GM23248 (cell line): ENCODE measurements around the gene SMAP2. TPM values are rescaled to one million over a fixed set of nuclear protein-coding genes. Genes with fewer than 3 reads are reported as not detected.

Source experiments
- DNase-seq: peaks from one replicate; pipeline ENCODE4 v3.0.0-alpha.2; 2015
- H2AFZ ChIP-seq: fragments of 200-600 bp; sonication (generic); 2 replicates; pipeline ENCODE4 v1.6.1; 2016; ENCODE audit warnings: antibody characterized with exemption
- H3F3A ChIP-seq: fragments of 200-600 bp; sonication (generic); 2 replicates; pipeline ENCODE4 v1.6.1; 2016; ENCODE audit warnings: mild to moderate bottlenecking, antibody characterized with exemption, mixed run types; ENCODE audit not compliant: insufficient read depth
- H3K27ac ChIP-seq: fragments of 200-600 bp; sonication (generic); 2 replicates; pipeline ENCODE4 v1.5.1; 2016; ENCODE audit warnings: mild to moderate bottlenecking
- H3K27me3 ChIP-seq: fragments of 200-600 bp; sonication (generic); replicated peaks from 2 replicates; pipeline ENCODE4 v1.6.1; 2016; ENCODE audit warnings: mild to moderate bottlenecking; ENCODE audit not compliant: insufficient read depth
- H3K36me3 ChIP-seq: fragments of 200-600 bp; sonication (generic); 2 replicates; pipeline ENCODE4 v1.6.1; 2016; ENCODE audit warnings: low read depth, mild to moderate bottlenecking
- H3K4me1 ChIP-seq: fragments of 200-600 bp; sonication (generic); 2 replicates; pipeline ENCODE4 v1.6.1; 2016; ENCODE audit warnings: mild to moderate bottlenecking; ENCODE audit not compliant: insufficient read depth
- H3K4me2 ChIP-seq: fragments of 200-600 bp; sonication (generic); one replicate; pipeline ENCODE4 v1.6.1; 2016; ENCODE audit warnings: mild to moderate bottlenecking; ENCODE audit not compliant: unreplicated experiment
- H3K4me3 ChIP-seq: fragments of 200-600 bp; sonication (generic); 2 replicates; pipeline ENCODE4 v1.5.1; 2016; ENCODE audit warnings: mild to moderate bottlenecking
- H3K79me2 ChIP-seq: fragments of 200-600 bp; sonication (generic); 2 replicates; pipeline ENCODE4 v1.6.1; 2016; ENCODE audit warnings: mild to moderate bottlenecking; ENCODE audit not compliant: insufficient read depth
- H3K9ac ChIP-seq: fragments of 200-600 bp; sonication (generic); 2 replicates; pipeline ENCODE4 v1.6.1; 2016; ENCODE audit warnings: mild to moderate bottlenecking
- H3K9me2 ChIP-seq: fragments of 200-600 bp; sonication (generic); 2 replicates; pipeline ENCODE4 v1.6.1; 2016; ENCODE audit warnings: mixed run types, mild to moderate bottlenecking, moderate library complexity; ENCODE audit not compliant: insufficient read depth
- H3K9me3 ChIP-seq: fragments of 200-600 bp; sonication (generic); one replicate; pipeline ENCODE4 v1.6.1; 2017; ENCODE audit warnings: low read depth
- H4K20me1 ChIP-seq: fragments of 200-600 bp; sonication (generic); 2 replicates; pipeline ENCODE4 v1.6.0; 2016; ENCODE audit not compliant: insufficient read depth
- EZH2 ChIP-seq: fragments of 200-600 bp; sonication (generic); IDR thresholded peaks from 2 replicates; pipeline ENCODE4 v1.6.1; 2018; ENCODE audit warnings: antibody characterized with exemption, mild to moderate bottlenecking; ENCODE audit not compliant: insufficient read depth, poor library complexity, severe bottlenecking
- EZH2phosphoT487 ChIP-seq: fragments of 200-600 bp; sonication (generic); IDR thresholded peaks from 2 replicates; pipeline ENCODE4 v1.6.1; 2018; ENCODE audit warnings: antibody characterized with exemption, moderate library complexity, mild to moderate bottlenecking, low read depth; ENCODE audit not compliant: insufficient read depth
- WGBS, 2 experiments: methylation state at CpG; one replicate each; pipeline ENCODE4 v1.1.6; 2015 to 2017; ENCODE audit warnings: low lambda C conversion rate in 2 of 2, low coverage in 1 of 2; ENCODE audit errors: missing lambda C conversion rate in 2 of 2; 5-methylcytosine and 5-hydroxymethylcytosine counted together
- in situ Hi-C: fragments of 300-500 bp; cut with MboI; formaldehyde crosslinking; loops from 2 replicates; pipeline ENCODE4 v1.15.0; 2020
- polyA plus RNA-seq: library from polyadenylated mRNA; unstranded; fragments of >200 nt; fragmentation: Nextera tagmentation; extraction: Ambion mirVana; gene quantifications from 2 replicates; pipeline ENCODE4 v1.2.1, GENCODE V29; 2016
- total RNA-seq: library from RNA; depleted of rRNA; stranded (reverse); fragments of >200 nt; shearing (Covaris generic); gene quantifications from 2 replicates; pipeline ENCODE4 v1.2.3, GENCODE V29; 2014; rRNA removed

The SMAP2 gene
- total and polyA plus RNA-seq, 2 experiments from 2014 or later = 12.2 to 14.3 TPM

DNA sequence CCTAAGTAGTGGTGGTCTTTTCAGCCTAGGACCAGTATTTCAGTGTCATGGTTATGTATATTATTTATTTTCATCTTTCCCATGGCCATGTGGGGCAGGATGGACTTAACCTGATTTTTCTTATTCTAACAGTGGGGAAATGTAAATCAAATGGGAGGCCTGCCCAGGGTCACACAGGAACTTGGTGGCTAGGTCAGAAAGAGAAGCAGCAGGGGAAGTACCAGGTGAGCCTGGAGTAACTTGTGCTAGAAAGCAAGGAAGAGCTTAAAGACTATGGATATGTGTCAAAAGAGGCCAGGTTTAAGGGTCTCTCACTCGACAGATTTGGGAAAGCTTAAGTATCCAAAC, 77.7 kb downstream of the SMAP2 start:
- Histone ChIP-seq H3K27me3 (no peaks in the 10 kb centered on the region), H3K9ac (peak overlapping the region; percentile 90), H3K4me1 (0 out of 2 replicates have a peak, but pooled peaks cover 4% of the 10 kb centered on the region), H4K20me1 (no peaks in the 10 kb centered on the region), H3K4me2 (peak overlapping the region; percentile 87), H2AFZ (peak overlapping the region; percentile 95), H3K9me3 (no peaks in the 10 kb centered on the region), H3K36me3 (peaks cover 18% of the 10 kb centered on the region), H3K4me3 (peak overlapping the region; percentile 82), H3K79me2 (peaks cover 34% of the 10 kb centered on the region), H3F3A (peaks cover 19% of the 10 kb centered on the region), H3K9me2 (no peaks in the 10 kb centered on the region), H3K27ac (peak overlapping the region; percentile 90)
- no peak for DNase-seq
- TF ChIP-seq EZH2phosphoT487 (no peak), EZH2 (no peak)
- 100% methylated on average over 1 of the region's 1 CpG for WGBS, 2 experiments
- in situ Hi-C loops = no loop called here

DNA sequence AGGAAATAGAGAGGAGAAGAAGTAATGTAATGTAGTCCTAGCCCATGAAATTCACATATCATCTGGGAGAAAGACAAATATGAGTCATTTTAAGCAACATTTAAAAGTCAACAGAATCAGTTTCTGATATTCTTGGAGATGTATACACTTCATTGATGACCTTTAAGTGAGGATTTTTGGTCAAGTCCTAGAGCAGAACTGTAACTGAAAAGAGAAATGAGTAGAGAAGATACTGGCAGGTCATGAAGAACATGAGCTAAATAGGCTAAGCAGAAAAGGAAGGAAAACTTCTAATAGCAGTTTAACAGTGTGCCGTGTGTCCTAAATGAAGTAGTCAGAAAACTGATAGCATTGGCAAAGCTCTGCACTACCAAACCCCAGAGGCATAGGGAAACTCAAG, 81.3 kb downstream of the SMAP2 start:
- Histone ChIP-seq H3K36me3 (peaks cover 55% of the 10 kb centered on the region), H4K20me1 (no peaks in the 10 kb centered on the region), H3K79me2 (peaks cover 36% of the 10 kb centered on the region), H2AFZ (no peak overlapping the region), H3F3A (peaks cover 15% of the 10 kb centered on the region), H3K9ac (no peak overlapping the region), H3K4me2 (no peak overlapping the region), H3K27me3 (no peaks in the 10 kb centered on the region), H3K9me2 (no peaks in the 10 kb centered on the region), H3K4me1 (no peaks in the 10 kb centered on the region), H3K9me3 (peaks cover 5% of the 10 kb centered on the region), H3K4me3 (no peak overlapping the region), H3K27ac (no peak overlapping the region)
- DNase-seq = no peak
- in situ Hi-C loops = no loop called here
- WGBS, 2 experiments = 85 to 88% methylated on average over 1 of the region's 1 CpG
- no peak for TF ChIP-seq EZH2phosphoT487
- no peak for TF ChIP-seq EZH2

DNA sequence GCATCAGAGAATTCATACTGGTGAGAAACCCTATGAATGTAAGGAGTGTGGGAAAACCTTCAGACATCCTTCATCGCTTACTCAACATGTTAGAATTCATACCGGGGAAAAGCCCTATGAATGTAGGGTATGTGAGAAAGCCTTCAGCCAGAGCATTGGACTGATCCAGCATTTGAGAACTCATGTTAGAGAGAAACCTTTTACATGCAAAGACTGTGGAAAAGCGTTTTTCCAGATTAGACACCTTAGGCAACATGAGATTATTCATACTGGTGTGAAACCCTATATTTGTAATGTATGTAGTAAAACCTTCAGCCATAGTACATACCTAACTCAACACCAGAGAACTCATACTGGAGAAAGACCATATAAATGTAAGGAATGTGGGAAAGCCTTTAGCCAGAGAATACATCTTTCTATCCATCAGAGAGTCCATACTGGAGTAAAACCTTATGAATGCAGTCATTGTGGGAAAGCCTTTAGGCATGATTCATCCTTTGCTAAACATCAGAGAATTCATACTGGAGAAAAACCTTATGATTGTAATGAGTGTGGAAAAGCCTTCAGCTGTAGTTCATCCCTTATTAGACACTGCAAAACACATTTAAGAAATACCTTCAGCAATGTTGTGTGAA, 89.5 kb downstream of the SMAP2 start:
- Histone ChIP-seq H3F3A (peaks cover 21% of the 10 kb centered on the region), H3K9me2 (no peaks in the 10 kb centered on the region), H3K4me1 (no peaks in the 10 kb centered on the region), H3K4me3 (no peak overlapping the region), H2AFZ (no peak overlapping the region), H3K36me3 (peaks cover 83% of the 10 kb centered on the region), H4K20me1 (no peaks in the 10 kb centered on the region), H3K9me3 (peaks cover 25% of the 10 kb centered on the region), H3K79me2 (no peaks in the 10 kb centered on the region), H3K27me3 (no peaks in the 10 kb centered on the region), H3K4me2 (no peak overlapping the region), H3K27ac (no peak overlapping the region), H3K9ac (no peak overlapping the region)
- TF ChIP-seq EZH2phosphoT487 (no peak), EZH2 (no peak)
- WGBS, 2 experiments = 92 to 95% methylated on average over 3 of the region's 3 CpGs
- DNase-seq = peak; percentile 31
- in situ Hi-C loops = no loop called here

DNA sequence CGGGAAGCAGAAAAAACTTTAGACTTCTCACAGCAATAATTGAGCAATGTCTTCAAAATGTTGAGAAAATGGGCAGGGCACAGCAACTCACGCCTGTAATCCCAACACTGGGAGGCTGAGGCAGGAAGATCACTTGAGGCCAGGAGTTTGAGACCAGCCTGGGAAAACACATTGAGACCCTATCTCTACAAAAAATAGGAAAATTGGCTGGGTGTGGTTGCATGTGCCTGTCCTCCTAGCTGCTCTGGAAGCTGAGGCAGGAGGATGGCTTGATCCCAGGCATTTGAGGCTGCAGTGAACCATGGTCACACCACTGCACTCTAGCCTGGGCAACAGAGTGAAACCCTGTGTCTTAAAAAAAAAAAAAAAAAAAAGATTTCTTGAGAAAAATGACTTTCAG, 95.8 kb downstream of the SMAP2 start:
- no peaks in the 10 kb centered on the region for H3F3A ChIP-seq
- H3K27ac ChIP-seq = no peak overlapping the region
- no peaks in the 10 kb centered on the region for H4K20me1 ChIP-seq
- no peaks in the 10 kb centered on the region for H3K27me3 ChIP-seq
- H3K36me3 ChIP-seq = peaks cover 31% of the 10 kb centered on the region
- DNase-seq = no peak
- H2AFZ ChIP-seq = no peak overlapping the region
- H3K9me2 ChIP-seq = no peaks in the 10 kb centered on the region
- TF ChIP-seq EZH2 = no peak
- no peak for TF ChIP-seq EZH2phosphoT487
- in situ Hi-C loops = no loop called here
- H3K4me1 ChIP-seq = no peaks in the 10 kb centered on the region
- no peak overlapping the region for H3K4me2 ChIP-seq
- WGBS, 2 experiments = 64 to 78% methylated on average over 2 of the region's 2 CpGs
- H3K4me3 ChIP-seq = no peak overlapping the region
- no peak overlapping the region for H3K9ac ChIP-seq
- peaks cover 22% of the 10 kb centered on the region for H3K9me3 ChIP-seq
- H3K79me2 ChIP-seq = no peaks in the 10 kb centered on the region

Other genes starting within 250 kb of the SMAP2 start
- gene RLF, start 212.3 kb upstream of the SMAP2 start, total RNA-seq = 16.4 and 18.1 TPM in 2 replicates
- 6.7 and 7.3 TPM in 2 replicates for gene RLF, start 212.3 kb upstream of the SMAP2 start, polyA plus RNA-seq
- not detected in 2 replicates for gene TMCO2, start 125.8 kb upstream of the SMAP2 start, total RNA-seq
- not detected in 2 replicates for gene TMCO2, start 125.8 kb upstream of the SMAP2 start, polyA plus RNA-seq
- 79.9 and 83.2 TPM in 2 replicates for gene ZMPSTE24, start 115.5 kb upstream of the SMAP2 start, total RNA-seq
- 61.7 and 63.2 TPM in 2 replicates for gene ZMPSTE24, start 115.5 kb upstream of the SMAP2 start, polyA plus RNA-seq
- gene COL9A2, start 56.4 kb upstream of the SMAP2 start, total RNA-seq = 0.89 and 2.8 TPM in 2 replicates
- 0.80 and 0.91 TPM in 2 replicates for gene COL9A2, start 56.4 kb upstream of the SMAP2 start, polyA plus RNA-seq
- 3.0 and 4.2 TPM in 2 replicates for gene ZFP69B, start 76.7 kb downstream of the SMAP2 start, total RNA-seq
- 3.7 and 3.9 TPM in 2 replicates for gene ZFP69B, start 76.7 kb downstream of the SMAP2 start, polyA plus RNA-seq
- 1.9 and 2.9 TPM in 2 replicates for gene ZFP69, start 103.6 kb downstream of the SMAP2 start, total RNA-seq
- 2.5 and 3.8 TPM in 2 replicates for gene ZFP69, start 103.6 kb downstream of the SMAP2 start, polyA plus RNA-seq
- 6.6 and 23.8 TPM in 2 replicates for gene EXO5, start 135.0 kb downstream of the SMAP2 start, total RNA-seq
- 8.6 and 11.2 TPM in 2 replicates for gene EXO5, start 135.0 kb downstream of the SMAP2 start, polyA plus RNA-seq
- gene ZNF684, start 157.9 kb downstream of the SMAP2 start, total RNA-seq = 6.2 and 9.1 TPM in 2 replicates
- 2.8 and 3.3 TPM in 2 replicates for gene ZNF684, start 157.9 kb downstream of the SMAP2 start, polyA plus RNA-seq